ENCODE measurements around the gene GLB1L.

DNA sequence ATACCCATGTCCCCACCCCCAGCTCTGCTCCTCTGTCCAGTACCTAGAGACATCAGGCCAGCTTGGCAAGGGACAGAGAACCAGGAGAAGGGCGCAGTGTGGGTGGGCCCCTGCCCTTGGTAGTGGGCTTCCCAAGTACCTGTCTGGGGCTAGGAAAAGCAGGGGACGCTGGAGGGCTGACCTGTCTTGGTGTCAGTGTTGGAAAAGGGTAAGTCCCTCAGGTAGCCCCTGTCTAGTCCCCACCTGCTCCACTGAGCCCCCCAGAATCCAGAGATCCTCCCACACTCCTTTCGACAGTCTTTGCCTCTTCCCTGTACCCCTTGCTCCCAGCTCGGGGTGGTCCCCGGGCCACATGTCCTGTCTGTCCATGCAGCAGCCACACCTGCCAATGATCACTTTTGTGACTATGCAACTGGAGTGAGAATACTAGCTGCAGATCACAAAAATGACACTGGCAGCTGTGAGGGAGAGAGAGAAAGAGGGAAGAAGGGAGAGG lies 48.5 kb upstream of the GLB1L start:
- TF ChIP-seq ELF4 (CRISPR knock-in tag; IDR thresholded peaks at IDR 0.05; ENCODE audit: low read depth) (no peak), ETV6 (CRISPR knock-in tag; IDR thresholded peaks at IDR 0.05) (no peak)
- TF ChIP-seq, protein P1, sequence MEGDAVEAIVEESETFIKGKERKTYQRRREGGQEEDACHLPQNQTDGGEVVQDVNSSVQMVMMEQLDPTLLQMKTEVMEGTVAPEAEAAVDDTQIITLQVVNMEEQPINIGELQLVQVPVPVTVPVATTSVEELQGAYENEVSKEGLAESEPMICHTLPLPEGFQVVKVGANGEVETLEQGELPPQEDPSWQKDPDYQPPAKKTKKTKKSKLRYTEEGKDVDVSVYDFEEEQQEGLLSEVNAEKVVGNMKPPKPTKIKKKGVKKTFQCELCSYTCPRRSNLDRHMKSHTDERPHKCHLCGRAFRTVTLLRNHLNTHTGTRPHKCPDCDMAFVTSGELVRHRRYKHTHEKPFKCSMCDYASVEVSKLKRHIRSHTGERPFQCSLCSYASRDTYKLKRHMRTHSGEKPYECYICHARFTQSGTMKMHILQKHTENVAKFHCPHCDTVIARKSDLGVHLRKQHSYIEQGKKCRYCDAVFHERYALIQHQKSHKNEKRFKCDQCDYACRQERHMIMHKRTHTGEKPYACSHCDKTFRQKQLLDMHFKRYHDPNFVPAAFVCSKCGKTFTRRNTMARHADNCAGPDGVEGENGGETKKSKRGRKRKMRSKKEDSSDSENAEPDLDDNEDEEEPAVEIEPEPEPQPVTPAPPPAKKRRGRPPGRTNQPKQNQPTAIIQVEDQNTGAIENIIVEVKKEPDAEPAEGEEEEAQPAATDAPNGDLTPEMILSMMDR (IDR thresholded peaks at IDR 0.05) = no peak

Data from WTC11 (cell line).